Endothelial cell of umbilical vein (primary cell): ENCODE results near the gene PSMA7. TPM values are rescaled to one million over a fixed set of nuclear protein-coding genes. Genes with fewer than 3 reads are reported as not detected.

ENCODE experiments used
- BruUV-seq: library from RNA; stranded (reverse); fragments of 400-500 nt; replicated peaks from 2 replicates; lab custom pipeline; 2021; lab: Mats Ljungman, UMichigan
- CTCF ChIA-PET: fragments of 300-600, 350-600 bp; sonication (Branson Sonifier 250); formaldehyde crosslinking; loops from one replicate; lab custom pipeline; 2021; ENCODE audit warnings: antibody characterized with exemption, inconsistent platforms; lab: Charles Lee
- POLR2A ChIA-PET: fragments of 300-600, 350-600 bp; sonication (Branson Sonifier 250); formaldehyde crosslinking; loops from one replicate; lab custom pipeline; 2021; ENCODE audit warnings: antibody characterized with exemption, inconsistent platforms; lab: Charles Lee
- DNase-seq: peaks from one replicate; pipeline ENCODE4 v3.0.0-alpha.2; 2011; ENCODE audit warnings: low read depth, low spot score
- FAIRE-seq: peaks from 2 replicates; lab custom pipeline; 2011; peaks lifted over from hg19 to GRCh38; lab: Jason Lieb, UNC
- H2AFZ ChIP-seq: 2 replicates; pipeline ENCODE4 v1.6.0; 2012; ENCODE audit warnings: low read depth, low read length, control low read depth, inconsistent platforms
- H3K27ac ChIP-seq: 2 replicates; pipeline ENCODE4 v1.5.1; 2011; ENCODE audit warnings: low read depth, mild to moderate bottlenecking, control low read depth, low read length, moderate library complexity; ENCODE audit not compliant: insufficient read depth
- H3K27me3 ChIP-seq, 2 experiments: 2 replicates each; pipeline versions ENCODE4 v1.6.0 to v1.6.1; 2011; ENCODE audit warnings: low read length in 2 of 2, mixed read lengths in 1 of 2; ENCODE audit not compliant: control insufficient read depth in 2 of 2, insufficient read depth in 2 of 2
- H3K36me3 ChIP-seq, 2 experiments: 2 replicates in 1 of 2; 3 replicates in 1 of 2; pipeline ENCODE4 v1.5.1; 2011; ENCODE audit warnings: low read length in 2 of 2, mild to moderate bottlenecking in 1 of 2, moderate library complexity in 1 of 2; ENCODE audit not compliant: control insufficient read depth in 2 of 2, insufficient read depth in 2 of 2; ENCODE audit errors: extremely low read depth in 1 of 2
- H3K4me1 ChIP-seq: 3 replicates; pipeline ENCODE4 v1.5.1; 2011; ENCODE audit warnings: mild to moderate bottlenecking, low read length; ENCODE audit not compliant: control insufficient read depth, insufficient read depth; ENCODE audit errors: extremely low read depth
- H3K4me2 ChIP-seq: 2 replicates; pipeline ENCODE4 v1.6.1; 2011; ENCODE audit warnings: low read length, control low read depth, mixed read lengths; ENCODE audit not compliant: insufficient read depth
- H3K4me3 ChIP-seq, 3 experiments: fragments of 200-600 bp in 1 of 3; sonication (generic), shearing (Covaris generic) in 1 of 3; replicated peaks in 1 of 3; 2 replicates each; pipeline ENCODE4 v1.5.1; 2011 to 2016; ENCODE audit warnings: control low read depth in 3 of 3, low read length in 3 of 3, mild to moderate bottlenecking in 2 of 3, inconsistent platforms in 1 of 3, low read depth in 1 of 3, moderate library complexity in 1 of 3; ENCODE audit not compliant: insufficient read depth in 1 of 3
- H3K79me2 ChIP-seq: 2 replicates; pipeline ENCODE4 v1.6.0; 2012; ENCODE audit warnings: low read length, inconsistent platforms; ENCODE audit not compliant: control insufficient read depth, insufficient read depth
- H3K9ac ChIP-seq: replicated peaks from 2 replicates; pipeline ENCODE3; 2011; ENCODE audit warnings: low read length, control low read depth; ENCODE audit not compliant: insufficient read depth; ENCODE audit errors: extremely low read depth
- H3K9me1 ChIP-seq: replicated peaks from 3 replicates; pipeline ENCODE4 v1.6.0; 2011; ENCODE audit warnings: mild to moderate bottlenecking, low read length; ENCODE audit not compliant: control insufficient read depth, insufficient read depth; ENCODE audit errors: extremely low read depth
- H3K9me3 ChIP-seq: replicated peaks from 2 replicates; pipeline ENCODE4 v1.5.1; 2012; ENCODE audit warnings: low read length, inconsistent platforms; ENCODE audit not compliant: control insufficient read depth, insufficient read depth
- H4K20me1 ChIP-seq: replicated peaks from 2 replicates; pipeline ENCODE3; 2011; ENCODE audit warnings: mild to moderate bottlenecking, low read length; ENCODE audit not compliant: control insufficient read depth, insufficient read depth; ENCODE audit errors: extremely low read depth
- EZH2 ChIP-seq: IDR thresholded peaks from 2 replicates; pipeline ENCODE4 v1.6.1; 2012; ENCODE audit warnings: borderline replicate concordance, low read depth, mild to moderate bottlenecking, moderate library complexity, low read length, inconsistent platforms; ENCODE audit not compliant: severe bottlenecking
- FOS ChIP-seq: IDR thresholded peaks from 2 replicates; pipeline ENCODE4 v1.6.1; 2011; ENCODE audit warnings: mild to moderate bottlenecking, low read length, moderate library complexity, borderline replicate concordance; ENCODE audit not compliant: insufficient read depth
- GATA2 ChIP-seq: IDR thresholded peaks from 2 replicates; pipeline ENCODE4 v1.7.0; 2011; ENCODE audit warnings: low read depth, mild to moderate bottlenecking, moderate library complexity, mixed read lengths, low read length; ENCODE audit not compliant: insufficient read length, insufficient read depth
- JUN ChIP-seq: IDR thresholded peaks from 2 replicates; pipeline ENCODE4 v1.6.1; 2011; ENCODE audit warnings: borderline replicate concordance, low read depth; ENCODE audit not compliant: insufficient read length, insufficient read depth
- MAX ChIP-seq: IDR thresholded peaks from 2 replicates; pipeline ENCODE4 v1.6.1; 2011; ENCODE audit not compliant: insufficient read depth, insufficient read length
- MYC ChIP-seq: IDR thresholded peaks from one replicate; pipeline ENCODE4 v1.6.1; 2011; ENCODE audit warnings: mild to moderate bottlenecking, low read depth, low read length
- POLR2A ChIP-seq: IDR thresholded peaks from 2 replicates; pipeline ENCODE4 v1.6.1; 2012; ENCODE audit warnings: low read depth, mild to moderate bottlenecking, control low read depth, low read length
- POLR2AphosphoS5 ChIP-seq: IDR thresholded peaks from 2 replicates; pipeline ENCODE4 v1.6.1; 2012; ENCODE audit warnings: low read depth, mild to moderate bottlenecking, control low read depth, low read length, moderate library complexity; ENCODE audit not compliant: insufficient read depth
- dilution Hi-C: fragments of 300-500 bp; cut with MboI; formaldehyde crosslinking; loops from one replicate; pipeline ENCODE4 v1.15.0; 2019; ENCODE audit warnings: low sequenced_read_pairs; ENCODE audit not compliant: extremely low pct_ligation_motif_present
- intact Hi-C: fragments of 100-400 bp; cut with micrococcal nuclease; formaldehyde crosslinking; loops from one replicate; pipeline ENCODE4 v1.10.0; 2022
- polyA plus RNA-seq, 4 experiments: library from polyadenylated mRNA; depleted of rRNA in 3 of 4; stranded (reverse) in 3 of 4; unstranded in 1 of 4; fragments of >200 nt; gene quantifications; 2 replicates each; pipeline versions ENCODE4 v1.2.1 to v1.2.3, GENCODE V29; 2011 to 2012; ENCODE audit warnings: missing spikeins in 1 of 4
- total RNA-seq: library from RNA; stranded (reverse); gene quantifications from 2 replicates; pipeline ENCODE4 v1.2.3, GENCODE V29; 2021
- TF ChIP-seq, protein P1 (sequence below), 2 donors: IDR thresholded peaks; 1 replicate in 1 of 2; 2 replicates in 1 of 2; pipeline ENCODE4 v1.5.1; 2011; ENCODE audit warnings: low read length in 2 of 2, mild to moderate bottlenecking in 2 of 2, moderate library complexity in 2 of 2, control low read depth in 1 of 2, inconsistent platforms in 1 of 2, low read depth in 1 of 2; ENCODE audit not compliant: insufficient read depth in 1 of 2; ENCODE audit errors: extremely low read depth in 1 of 2

Gene PSMA7
- total and polyA plus RNA-seq, 2 donors (not counting 3 experiments of a cell fraction or from before 2014, with no cell fraction given), result 393 to 826 TPM

- no peak for DNase-seq
- POLR2A ChIA-PET, result no interaction called here
Observed at GRCh38 chr20:62133051-62133845, 9.9 kb downstream of the PSMA7 start.

More at GRCh38 chr20:62133051-62133845, 9.9 kb downstream of the PSMA7 start:
- intact Hi-C loops (no loop called here), dilution Hi-C loops (no loop called here)
- BruUV-seq, result no TSS peak
- H3K4me3 ChIP-seq, result no peak overlapping the region
- H3K4me2 ChIP-seq, result no peak overlapping the region
- no peaks in the 10 kb centered on the region for H3K4me1 ChIP-seq
- H3K36me3 ChIP-seq, result peaks cover 22 to 67% of the 10 kb centered on the region in 2 experiments
- no peak overlapping the region for H3K27ac ChIP-seq
- no peak for TF ChIP-seq JUN
- TF ChIP-seq MAX, result no peak
- TF ChIP-seq FOS, result no peak
- TF ChIP-seq EZH2, result no peak
- TF ChIP-seq POLR2AphosphoS5, result no peak
- TF ChIP-seq, protein P1, sequence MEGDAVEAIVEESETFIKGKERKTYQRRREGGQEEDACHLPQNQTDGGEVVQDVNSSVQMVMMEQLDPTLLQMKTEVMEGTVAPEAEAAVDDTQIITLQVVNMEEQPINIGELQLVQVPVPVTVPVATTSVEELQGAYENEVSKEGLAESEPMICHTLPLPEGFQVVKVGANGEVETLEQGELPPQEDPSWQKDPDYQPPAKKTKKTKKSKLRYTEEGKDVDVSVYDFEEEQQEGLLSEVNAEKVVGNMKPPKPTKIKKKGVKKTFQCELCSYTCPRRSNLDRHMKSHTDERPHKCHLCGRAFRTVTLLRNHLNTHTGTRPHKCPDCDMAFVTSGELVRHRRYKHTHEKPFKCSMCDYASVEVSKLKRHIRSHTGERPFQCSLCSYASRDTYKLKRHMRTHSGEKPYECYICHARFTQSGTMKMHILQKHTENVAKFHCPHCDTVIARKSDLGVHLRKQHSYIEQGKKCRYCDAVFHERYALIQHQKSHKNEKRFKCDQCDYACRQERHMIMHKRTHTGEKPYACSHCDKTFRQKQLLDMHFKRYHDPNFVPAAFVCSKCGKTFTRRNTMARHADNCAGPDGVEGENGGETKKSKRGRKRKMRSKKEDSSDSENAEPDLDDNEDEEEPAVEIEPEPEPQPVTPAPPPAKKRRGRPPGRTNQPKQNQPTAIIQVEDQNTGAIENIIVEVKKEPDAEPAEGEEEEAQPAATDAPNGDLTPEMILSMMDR (IDR thresholded peaks at IDR 0.05; ENCODE audit: extremely low read depth in 1 of 2, insufficient read depth in 1 of 2, low read depth in 1 of 2, low read length in 2 of 2), result no peak
- no peak for TF ChIP-seq POLR2A
- TF ChIP-seq MYC, result no peak
- no peak for TF ChIP-seq GATA2
- H3K27me3 ChIP-seq, result no peaks in the 10 kb centered on the region
- no peak overlapping the region for H2AFZ ChIP-seq
- no peak for FAIRE-seq
- peaks cover 4% of the 10 kb centered on the region for H4K20me1 ChIP-seq
- H3K79me2 ChIP-seq, result no peaks in the 10 kb centered on the region
- no peaks in the 10 kb centered on the region for H3K9me3 ChIP-seq
- CTCF ChIA-PET, result interaction anchor here (1.2 to 6.1 kb wide), 4 partner anchors 9 to 122 kb away, joined by 4 to 75 read pairs (median 14); no protein-coding TSS in a partner anchor
- H3K9ac ChIP-seq, result no peak overlapping the region
- H3K9me1 ChIP-seq, result no peaks in the 10 kb centered on the region
